Fibroblast of lung (primary cell): ENCODE measurements around the gene ARHGDIA. TPM values are rescaled to one million over a fixed set of nuclear protein-coding genes. Genes with fewer than 3 reads are reported as not detected.

Source experiments
- DNase-seq, 2 donors: peaks; one replicate each; pipeline versions ENCODE4 v3.0.0 to v3.0.0-alpha.2; 2010; ENCODE audit warnings: low read depth in 2 of 2
- H2AFZ ChIP-seq: 2 replicates; pipeline ENCODE4 v1.5.1; 2012; ENCODE audit warnings: low read length, control low read depth, inconsistent platforms
- H3K27ac ChIP-seq: 2 replicates; pipeline ENCODE4 v1.5.1; 2011; ENCODE audit warnings: low read length, control low read depth; ENCODE audit not compliant: insufficient read depth
- H3K27me3 ChIP-seq: 2 replicates; pipeline ENCODE4 v1.5.1; 2011; ENCODE audit warnings: mild to moderate bottlenecking, low read length; ENCODE audit not compliant: control insufficient read depth, insufficient read depth
- H3K36me3 ChIP-seq: 2 replicates; pipeline ENCODE4 v1.5.1; 2011; ENCODE audit warnings: low read length; ENCODE audit not compliant: control insufficient read depth, insufficient read depth
- H3K4me1 ChIP-seq: 2 replicates; pipeline ENCODE4 v1.5.1; 2011; ENCODE audit warnings: low read length; ENCODE audit not compliant: control insufficient read depth, insufficient read depth; ENCODE audit errors: extremely low read depth
- H3K4me2 ChIP-seq: 2 replicates; pipeline ENCODE4 v1.5.1; 2011; ENCODE audit warnings: low read length, control low read depth; ENCODE audit not compliant: insufficient read depth; ENCODE audit errors: extremely low read depth
- H3K4me3 ChIP-seq, 4 experiments: fragments of 200-600 bp in 1 of 4; sonication (generic) in 1 of 4; replicated peaks in 1 of 4; 2 replicates each; pipeline ENCODE4 v1.5.1; 2011 to 2016; ENCODE audit warnings: low read length in 4 of 4, low read depth in 3 of 4, mild to moderate bottlenecking in 3 of 4, control low read depth in 2 of 4, inconsistent platforms in 1 of 4, mixed read lengths in 1 of 4; ENCODE audit not compliant: insufficient read depth in 1 of 4; ENCODE audit errors: control extremely low read depth in 1 of 4
- H3K79me2 ChIP-seq: 2 replicates; pipeline ENCODE4 v1.5.1; 2012; ENCODE audit warnings: mild to moderate bottlenecking, low read length, inconsistent platforms; ENCODE audit not compliant: control insufficient read depth, insufficient read depth
- H3K9ac ChIP-seq: 2 replicates; pipeline ENCODE4 v1.5.1; 2011; ENCODE audit warnings: mild to moderate bottlenecking, low read length, control low read depth; ENCODE audit not compliant: insufficient read depth
- H3K9me3 ChIP-seq: 2 replicates; pipeline ENCODE4 v1.5.1; 2012; ENCODE audit warnings: low read depth, low read length; ENCODE audit not compliant: control insufficient read depth, insufficient read depth
- H4K20me1 ChIP-seq: 2 replicates; pipeline ENCODE4 v1.5.1; 2011; ENCODE audit warnings: low read length; ENCODE audit not compliant: control insufficient read depth, insufficient read depth; ENCODE audit errors: extremely low read depth
- EZH2 ChIP-seq: IDR thresholded peaks from 2 replicates; pipeline ENCODE4 v1.5.1; 2012; ENCODE audit warnings: low read length, control low read depth, mild to moderate bottlenecking; ENCODE audit errors: missing control alignments
- polyA plus RNA-seq, 2 donors: library from polyadenylated mRNA; depleted of rRNA in 1 of 2; stranded (reverse) in 1 of 2; unstranded in 1 of 2; fragments of >200 nt; gene quantifications; 2 replicates each; pipeline ENCODE4 v1.2.1, GENCODE V29; 2011 to 2012; ENCODE audit warnings: missing spikeins in 1 of 2
- total RNA-seq: library from RNA; depleted of rRNA; stranded (reverse); fragments of >200 nt; gene quantifications from 2 replicates; pipeline ENCODE4 v1.2.1, GENCODE V29; 2014
- TF ChIP-seq, protein P1 (sequence below), 2 donors: IDR thresholded peaks in 1 of 2; conservative IDR thresholded peaks in 1 of 2; 1 replicate in 1 of 2; 2 replicates in 1 of 2; pipeline ENCODE4 v1.5.1; 2011 to 2012; ENCODE audit warnings: low read length in 2 of 2, control low read depth in 1 of 2, inconsistent platforms in 1 of 2, low read depth in 1 of 2, mild to moderate bottlenecking in 1 of 2

Gene ARHGDIA
- total and polyA plus RNA-seq, 2 donors (not counting 1 experiment from before 2014, with no cell fraction given), result 95.0 to 164 TPM

DNA sequence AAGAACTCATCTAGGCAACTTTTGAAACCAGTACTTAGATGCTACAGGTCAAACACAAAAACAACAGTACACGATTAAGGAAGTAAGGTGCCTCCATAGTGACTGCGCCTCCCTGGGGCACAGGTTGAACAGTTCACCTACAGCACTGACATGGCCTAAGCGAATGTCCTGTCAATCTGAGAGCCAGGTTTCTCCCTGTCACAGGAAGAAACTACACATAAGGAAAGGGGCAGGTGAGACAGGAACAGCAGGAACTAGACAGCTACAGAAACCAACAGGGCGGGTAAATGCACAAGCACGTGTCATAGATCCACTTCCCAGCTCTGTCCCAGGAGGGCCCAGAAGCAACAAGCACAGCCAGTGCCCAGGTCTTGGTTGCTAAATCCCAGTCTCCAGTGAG, 8.0 kb upstream of the ARHGDIA start:
- Histone ChIP-seq H3K4me1 (no peaks in the 10 kb centered on the region), H4K20me1 (no peaks in the 10 kb centered on the region), H2AFZ (no peak overlapping the region), H3K9ac (no peak overlapping the region), H3K4me2 (no peak overlapping the region), H3K9me3 (no peaks in the 10 kb centered on the region), H3K36me3 (peaks cover 4% of the 10 kb centered on the region), H3K79me2 (no peaks in the 10 kb centered on the region), H3K27ac (no peak overlapping the region), H3K4me3 (no peak overlapping the region), H3K27me3 (no peaks in the 10 kb centered on the region)
- TF ChIP-seq EZH2, result no peak
- TF ChIP-seq, protein P1, sequence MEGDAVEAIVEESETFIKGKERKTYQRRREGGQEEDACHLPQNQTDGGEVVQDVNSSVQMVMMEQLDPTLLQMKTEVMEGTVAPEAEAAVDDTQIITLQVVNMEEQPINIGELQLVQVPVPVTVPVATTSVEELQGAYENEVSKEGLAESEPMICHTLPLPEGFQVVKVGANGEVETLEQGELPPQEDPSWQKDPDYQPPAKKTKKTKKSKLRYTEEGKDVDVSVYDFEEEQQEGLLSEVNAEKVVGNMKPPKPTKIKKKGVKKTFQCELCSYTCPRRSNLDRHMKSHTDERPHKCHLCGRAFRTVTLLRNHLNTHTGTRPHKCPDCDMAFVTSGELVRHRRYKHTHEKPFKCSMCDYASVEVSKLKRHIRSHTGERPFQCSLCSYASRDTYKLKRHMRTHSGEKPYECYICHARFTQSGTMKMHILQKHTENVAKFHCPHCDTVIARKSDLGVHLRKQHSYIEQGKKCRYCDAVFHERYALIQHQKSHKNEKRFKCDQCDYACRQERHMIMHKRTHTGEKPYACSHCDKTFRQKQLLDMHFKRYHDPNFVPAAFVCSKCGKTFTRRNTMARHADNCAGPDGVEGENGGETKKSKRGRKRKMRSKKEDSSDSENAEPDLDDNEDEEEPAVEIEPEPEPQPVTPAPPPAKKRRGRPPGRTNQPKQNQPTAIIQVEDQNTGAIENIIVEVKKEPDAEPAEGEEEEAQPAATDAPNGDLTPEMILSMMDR (conservative IDR thresholded peaks at IDR 0.05 in 1 of 2, IDR thresholded peaks at IDR 0.05 in 1 of 2; ENCODE audit: low read depth in 1 of 2, low read length in 2 of 2), result no peak
- no peak for DNase-seq

DNA sequence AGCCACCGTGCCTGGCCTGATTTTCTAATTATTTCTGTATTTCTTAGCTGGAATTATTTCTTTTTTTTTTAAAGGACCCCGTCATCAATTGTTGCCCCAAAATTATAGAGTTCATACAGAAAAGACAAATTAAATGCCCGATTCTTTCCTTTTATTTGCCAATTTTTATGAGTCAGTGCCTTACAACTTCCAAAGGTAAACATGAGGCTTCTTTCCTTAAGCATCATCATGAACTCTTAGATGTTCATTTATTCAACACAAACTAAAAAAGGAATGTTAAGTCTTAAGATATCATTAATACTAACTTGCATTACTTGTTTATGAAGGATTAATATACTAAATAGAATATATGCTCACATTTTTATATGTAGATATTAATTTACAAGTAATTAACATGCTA, 7.2 kb upstream of the ARHGDIA start:
- H3K27me3 ChIP-seq, result no peaks in the 10 kb centered on the region

DNA sequence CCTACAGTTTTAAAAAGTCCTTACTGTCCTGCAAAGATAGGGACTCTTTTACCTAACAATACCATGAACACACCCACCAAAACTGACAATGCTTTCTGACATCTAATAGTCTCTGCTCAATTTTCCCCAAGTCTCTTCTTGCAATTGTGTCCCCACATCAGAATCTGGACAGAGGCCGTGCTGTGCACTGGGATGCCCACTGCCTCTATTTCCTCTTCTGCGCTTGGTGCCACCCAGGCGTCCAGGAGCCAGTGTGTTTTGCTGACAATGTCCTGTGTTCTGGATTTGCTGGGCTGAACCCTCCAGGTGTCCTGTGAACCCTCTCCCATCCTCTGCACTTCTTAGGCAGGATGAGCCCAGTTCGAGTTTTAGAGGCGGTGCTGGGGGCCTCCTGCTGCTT, 6.4 kb upstream of the ARHGDIA start:
- Histone ChIP-seq H3K9ac (no peak overlapping the region), H4K20me1 (no peaks in the 10 kb centered on the region), H3K4me1 (no peaks in the 10 kb centered on the region), H3K9me3 (no peaks in the 10 kb centered on the region), H3K79me2 (no peaks in the 10 kb centered on the region), H3K27me3 (no peaks in the 10 kb centered on the region), H3K36me3 (peaks cover 4% of the 10 kb centered on the region), H3K4me2 (no peak overlapping the region), H3K4me3 (no peak overlapping the region), H3K27ac (no peak overlapping the region), H2AFZ (no peak overlapping the region)
- TF ChIP-seq EZH2, result no peak
- TF ChIP-seq, protein P1 (conservative IDR thresholded peaks at IDR 0.05 in 1 of 2, IDR thresholded peaks at IDR 0.05 in 1 of 2; ENCODE audit: low read depth in 1 of 2, low read length in 2 of 2), result no peak
- no peak for DNase-seq

More for the DNA sequence above, 7.2 kb upstream of the ARHGDIA start:
- H3K9ac ChIP-seq, result no peak overlapping the region
- peaks cover 4% of the 10 kb centered on the region for H3K36me3 ChIP-seq
- H2AFZ ChIP-seq, result no peak overlapping the region
- no peaks in the 10 kb centered on the region for H3K79me2 ChIP-seq
- no peak overlapping the region for H3K4me3 ChIP-seq
- no peak for DNase-seq
- no peaks in the 10 kb centered on the region for H3K4me1 ChIP-seq
- H3K4me2 ChIP-seq, result no peak overlapping the region
- TF ChIP-seq, protein P1 (conservative IDR thresholded peaks at IDR 0.05 in 1 of 2, IDR thresholded peaks at IDR 0.05 in 1 of 2; ENCODE audit: low read depth in 1 of 2, low read length in 2 of 2), result no peak
- TF ChIP-seq EZH2, result no peak
- no peaks in the 10 kb centered on the region for H3K9me3 ChIP-seq
- no peak overlapping the region for H3K27ac ChIP-seq
- no peaks in the 10 kb centered on the region for H4K20me1 ChIP-seq
